HG03571 (cell line): ENCODE results near the gene HIVEP3.
A peak's percentile ranks its signal among the peaks of the same experiment; 100 is the strongest.

Source experiments
- ATAC-seq: cut with Tn5 transposase; IDR thresholded peaks from one replicate; pipeline ENCODE4 v1.9.1; 2021; ENCODE audit not compliant: unreplicated experiment

The HIVEP3 gene

DNA sequence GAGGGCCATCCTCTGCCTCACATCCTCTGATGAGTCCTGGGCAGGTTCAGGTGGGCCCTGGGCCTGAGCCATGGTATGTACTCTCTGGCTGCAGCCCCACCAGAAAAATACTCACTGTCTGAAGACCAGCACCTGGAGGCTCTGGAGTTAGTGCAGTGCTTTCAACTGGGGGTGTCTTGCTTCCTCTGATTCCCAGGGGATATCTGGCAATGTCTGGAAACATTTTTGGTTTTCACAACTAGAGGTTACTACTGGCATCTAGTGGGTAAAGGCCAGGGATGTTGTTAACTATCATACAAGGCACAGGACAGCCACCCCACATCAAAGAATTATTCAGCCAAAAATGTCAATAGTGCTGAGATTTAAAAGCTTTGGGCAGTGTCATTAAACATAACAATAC is 152.7 kb downstream of the HIVEP3 start:
- no peak for ATAC-seq

DNA sequence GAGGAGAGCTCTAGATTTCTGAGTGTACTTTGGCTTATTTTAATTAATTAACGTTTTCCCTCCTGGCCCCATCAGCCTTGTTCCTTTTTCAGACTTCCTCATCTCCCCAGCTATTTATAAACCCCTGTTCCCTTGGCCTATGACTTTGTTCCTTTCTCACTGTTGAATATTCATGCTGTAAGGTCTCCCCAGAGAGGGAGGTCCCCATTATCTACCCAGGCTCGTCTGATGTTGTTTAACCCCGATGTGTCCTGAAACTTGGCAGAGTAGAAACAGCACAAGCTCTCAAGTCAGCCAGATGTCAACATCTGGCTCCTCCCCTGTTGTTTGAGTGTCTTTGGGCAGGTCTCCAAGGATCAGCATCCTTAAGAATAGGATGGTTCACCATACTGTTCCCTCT is 153.6 kb downstream of the HIVEP3 start:
- no peak for ATAC-seq

DNA sequence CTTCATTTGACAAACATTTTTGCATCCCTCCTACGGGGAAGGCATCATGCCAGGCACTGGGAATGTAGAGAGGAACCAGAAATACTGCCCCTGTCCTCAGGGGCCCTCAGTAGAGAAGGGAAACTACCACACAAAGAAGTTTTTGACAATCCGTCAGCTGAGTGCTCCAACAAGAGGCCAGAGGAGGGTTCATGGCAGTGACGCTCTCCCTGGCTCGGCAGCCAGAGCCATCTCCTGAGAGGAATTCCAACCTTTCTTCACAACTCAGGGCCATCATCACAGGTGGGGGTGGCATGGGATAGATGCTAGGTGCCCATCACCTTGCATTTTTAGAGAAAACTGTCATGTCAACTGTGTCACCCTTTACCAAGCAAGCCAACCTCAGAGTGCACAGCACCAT is 154.1 kb downstream of the HIVEP3 start:
- no peak for ATAC-seq

DNA sequence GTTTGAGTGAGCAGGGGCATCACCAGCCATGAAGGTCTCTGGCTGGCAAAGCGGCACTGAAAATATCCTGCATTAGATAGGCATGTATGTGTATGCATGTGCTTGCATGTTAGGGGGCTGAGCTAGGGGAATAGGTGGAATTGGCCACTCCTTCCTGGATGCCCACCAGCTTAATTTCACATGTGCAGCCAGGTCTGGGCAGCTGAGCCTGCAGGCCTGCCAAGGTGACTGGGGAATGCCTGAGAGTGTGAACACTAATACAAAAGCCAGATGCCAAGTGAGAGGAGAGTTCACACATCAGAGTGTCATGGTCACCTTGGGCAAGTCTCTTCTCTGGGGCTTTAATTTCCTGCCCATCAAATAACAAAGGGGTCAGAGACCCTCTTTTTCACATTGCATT is 155.9 kb downstream of the HIVEP3 start:
- no peak for ATAC-seq

DNA sequence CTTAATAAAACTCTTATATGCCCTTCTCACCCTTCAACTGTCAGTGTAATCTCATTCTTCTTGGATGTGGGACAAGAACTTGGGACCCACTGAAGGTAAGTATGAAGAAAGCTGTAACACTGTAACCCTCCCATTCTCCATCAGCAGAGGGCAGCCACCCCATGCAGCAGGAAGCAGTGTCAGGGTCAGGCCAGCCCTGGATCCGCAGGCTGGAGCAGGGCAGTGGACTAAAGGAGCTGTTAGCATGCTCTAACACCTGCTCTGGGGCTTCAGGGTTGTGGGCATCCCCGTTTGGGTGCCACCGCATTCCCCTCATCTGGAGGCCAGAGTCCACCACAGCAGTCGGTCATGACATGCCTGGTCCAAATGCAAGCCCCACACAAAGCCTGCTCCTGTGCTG is 156.5 kb downstream of the HIVEP3 start:
- no peak for ATAC-seq

DNA sequence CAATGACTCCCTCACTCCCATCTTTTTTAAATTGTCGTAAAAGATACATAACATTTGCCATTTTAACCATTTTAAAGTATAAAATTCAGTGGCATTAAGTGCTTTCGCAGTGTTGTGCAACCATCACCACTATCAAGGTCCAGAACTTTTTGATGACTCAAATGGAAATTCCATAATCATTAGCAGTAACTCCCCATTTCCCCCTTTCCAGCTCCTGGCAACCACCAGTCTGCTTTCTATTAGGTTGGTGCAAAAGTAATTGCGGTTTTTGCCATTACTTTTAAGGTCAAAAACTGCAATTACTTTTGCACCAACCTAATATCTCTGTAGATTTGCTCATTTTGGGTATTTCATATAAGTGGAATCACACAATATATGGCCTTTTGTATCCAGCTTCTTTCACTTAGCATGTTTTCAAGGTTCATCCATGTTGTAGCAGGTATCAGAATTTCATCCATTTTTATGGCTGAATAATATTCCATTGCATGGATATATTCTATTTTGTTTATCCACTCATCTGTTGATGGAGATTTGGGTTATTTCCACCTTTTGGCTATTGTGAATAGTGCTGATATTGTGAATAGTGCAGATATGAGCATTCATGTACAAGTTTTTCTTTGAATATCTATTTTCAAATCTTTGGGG is 159.7 kb downstream of the HIVEP3 start:
- no peak for ATAC-seq

DNA sequence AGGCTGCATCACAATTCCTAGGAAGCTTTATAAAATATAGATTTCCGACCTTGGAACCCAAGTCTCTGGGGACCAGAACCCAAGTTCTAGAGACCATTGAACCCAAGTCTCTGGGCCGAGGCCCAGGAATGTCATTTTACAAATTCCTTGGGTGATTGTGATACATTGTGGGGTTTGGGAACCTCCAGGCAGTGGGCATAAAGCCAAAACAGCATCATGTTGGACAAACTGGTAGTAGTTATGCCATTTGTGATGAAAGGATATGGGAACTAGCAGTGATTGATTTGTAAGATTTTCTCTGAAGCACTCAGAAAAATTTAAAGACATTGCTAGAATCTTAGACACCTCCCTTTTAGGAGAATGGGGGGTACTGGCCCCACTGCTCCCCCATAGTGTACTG is 160.2 kb downstream of the HIVEP3 start:
- no peak for ATAC-seq

DNA sequence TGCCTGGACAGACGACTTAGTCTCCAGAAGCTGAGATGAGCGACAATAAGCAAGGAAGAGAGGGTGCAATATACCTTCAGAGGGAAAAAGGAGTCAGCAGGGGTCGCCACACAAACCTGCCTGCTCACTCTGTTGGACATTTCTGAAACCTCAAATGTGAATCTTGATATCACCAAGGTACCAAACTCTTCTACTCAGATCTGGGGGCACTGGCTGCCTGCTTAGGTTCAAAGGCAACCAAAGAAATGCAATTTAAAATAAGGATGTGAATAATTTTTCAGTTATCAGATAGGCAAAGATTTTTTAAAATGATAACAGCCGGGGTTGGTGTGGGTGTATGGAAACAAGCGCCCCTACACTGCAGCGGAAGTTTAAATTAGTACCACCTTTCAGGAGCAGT is 164.2 kb downstream of the HIVEP3 start:
- ATAC-seq = no peak

DNA sequence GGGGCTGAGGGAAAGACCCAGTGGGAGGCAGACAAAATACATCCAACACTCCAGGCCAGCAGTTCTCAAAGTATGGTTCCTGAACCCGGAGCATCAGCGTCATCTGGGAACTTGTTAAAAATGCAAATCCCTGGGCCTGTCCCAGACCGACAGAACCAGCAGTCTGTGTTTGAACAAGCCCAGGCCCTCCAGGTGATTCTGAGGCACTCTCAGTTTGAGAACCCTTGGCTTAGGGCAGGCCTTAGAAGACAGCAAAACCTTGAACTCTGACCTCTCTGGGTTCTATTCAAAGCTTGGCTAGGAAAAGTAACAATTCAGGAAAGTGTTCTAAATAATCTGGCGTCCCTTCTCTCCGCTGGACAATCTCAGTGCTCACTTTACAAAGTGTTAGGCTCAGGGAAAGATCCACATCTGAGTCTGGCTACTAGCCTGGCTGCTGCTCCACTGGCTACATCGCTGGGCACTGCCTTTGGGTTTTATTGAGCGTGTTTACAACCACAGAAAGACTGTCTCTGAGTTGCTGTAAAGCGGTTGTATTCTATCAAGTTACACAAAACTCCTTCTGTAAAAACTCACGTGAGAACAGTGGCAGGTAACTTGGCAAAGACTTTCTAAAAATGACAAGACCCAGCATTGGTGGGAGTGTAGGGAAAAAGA is 166.1 kb downstream of the HIVEP3 start:
- no peak for ATAC-seq

DNA sequence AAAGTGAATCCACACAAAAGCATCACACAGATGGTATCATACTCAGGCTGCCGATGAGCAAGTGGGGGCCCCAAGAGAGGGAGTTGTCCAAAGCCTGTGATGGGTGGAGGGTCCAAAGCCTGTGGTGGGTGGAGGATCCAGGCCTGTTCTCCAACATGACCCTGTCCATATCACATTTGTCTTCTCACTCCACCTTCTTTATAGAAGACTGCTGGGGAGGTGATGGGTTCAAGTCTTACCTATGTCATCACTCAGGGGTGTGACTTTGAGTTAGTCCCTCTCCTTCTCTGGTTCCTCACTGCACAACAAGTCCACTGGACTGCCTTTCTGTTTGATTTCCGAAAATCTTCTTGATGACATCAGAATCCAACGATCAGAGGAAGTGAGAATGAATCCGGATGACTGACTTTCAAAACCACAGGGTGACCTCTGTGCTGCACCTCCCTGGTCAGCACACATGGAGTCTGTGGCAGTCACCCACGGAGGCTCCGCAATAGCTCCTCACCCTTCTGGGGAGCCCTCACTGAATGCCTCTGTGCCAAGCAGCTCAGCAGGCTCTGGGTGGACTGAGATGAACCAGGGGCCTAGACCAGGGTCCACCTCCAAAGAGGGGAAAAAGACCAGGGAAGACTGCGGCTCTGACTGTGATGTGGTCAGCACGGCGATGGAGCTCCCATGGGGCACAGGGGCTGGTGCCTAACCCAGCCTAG is 166.8 kb downstream of the HIVEP3 start:
- ATAC-seq = peak; percentile 25

DNA sequence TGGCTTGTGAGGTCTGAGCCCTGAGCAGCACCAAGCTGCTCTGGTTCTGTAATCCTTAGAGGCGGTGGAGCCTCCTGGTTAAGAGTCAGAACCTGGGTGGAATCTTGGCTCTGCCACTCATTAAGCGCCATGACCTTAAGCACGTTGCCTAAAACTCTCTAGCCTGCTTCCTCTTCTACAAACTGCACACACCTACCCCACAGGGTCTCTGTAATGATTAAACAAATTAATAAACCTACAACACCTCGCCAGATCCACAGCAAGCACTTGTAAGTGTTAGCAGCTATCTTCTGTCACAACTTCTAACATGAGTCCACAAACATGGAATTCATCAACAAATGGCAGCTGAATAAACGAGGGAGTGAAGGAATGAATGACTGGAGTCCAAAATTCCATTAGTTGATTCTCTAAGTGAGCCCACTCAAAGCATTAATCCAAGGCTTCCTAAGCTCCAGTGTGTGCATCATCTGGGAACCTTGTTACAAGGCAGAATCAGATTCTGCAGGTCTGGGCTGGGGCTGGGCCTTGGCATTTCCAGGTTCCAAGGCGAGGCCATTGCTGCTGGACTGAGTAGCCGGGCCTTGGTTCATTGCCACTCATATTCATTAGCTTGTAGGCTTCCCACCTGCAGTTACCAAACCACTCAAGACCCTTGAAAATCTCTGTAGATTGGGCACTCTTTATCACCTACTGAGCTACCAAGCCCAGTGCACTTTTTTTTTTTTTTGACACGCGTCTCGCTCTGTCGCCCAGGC is 168.6 kb downstream of the HIVEP3 start:
- no peak for ATAC-seq

DNA sequence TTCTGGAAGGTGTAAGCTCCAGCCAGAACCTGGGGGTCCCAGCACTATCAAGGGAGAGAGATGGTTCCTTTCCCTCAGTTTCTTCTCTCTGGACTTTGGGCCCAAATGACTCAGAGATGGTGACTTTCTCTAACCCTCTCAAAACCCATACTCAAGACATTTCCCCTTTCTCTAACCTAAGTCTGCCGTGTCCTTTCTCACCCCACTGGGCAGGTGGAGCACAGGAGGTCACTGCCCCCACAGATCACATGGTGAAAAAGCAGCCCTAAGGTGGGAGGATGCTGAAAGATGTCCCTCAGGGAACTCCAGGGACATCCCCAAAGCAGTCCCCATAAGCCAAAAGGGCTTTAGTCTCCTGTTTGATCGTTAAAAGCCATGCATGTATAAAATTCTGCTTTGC is 173.7 kb downstream of the HIVEP3 start:
- ATAC-seq = no peak

DNA sequence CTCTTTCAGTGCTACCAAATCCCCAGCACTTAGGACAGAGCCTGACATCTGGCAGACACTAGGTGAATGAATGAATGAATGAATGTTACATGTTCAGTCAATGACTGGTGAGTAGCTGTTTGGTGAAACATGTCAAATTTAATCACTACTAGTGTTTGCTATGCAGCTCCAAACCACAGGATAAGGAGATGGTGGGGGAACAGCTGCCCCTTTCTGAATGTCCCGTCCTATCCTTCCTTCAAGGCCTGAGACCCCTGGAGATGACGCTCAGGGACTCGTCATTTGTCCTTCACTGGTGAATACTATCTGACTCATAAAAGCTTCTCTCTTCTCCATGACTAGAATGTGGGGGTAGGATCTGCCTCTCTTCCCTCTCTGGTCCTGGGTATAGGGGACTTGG is 175.4 kb downstream of the HIVEP3 start:
- no peak for ATAC-seq

DNA sequence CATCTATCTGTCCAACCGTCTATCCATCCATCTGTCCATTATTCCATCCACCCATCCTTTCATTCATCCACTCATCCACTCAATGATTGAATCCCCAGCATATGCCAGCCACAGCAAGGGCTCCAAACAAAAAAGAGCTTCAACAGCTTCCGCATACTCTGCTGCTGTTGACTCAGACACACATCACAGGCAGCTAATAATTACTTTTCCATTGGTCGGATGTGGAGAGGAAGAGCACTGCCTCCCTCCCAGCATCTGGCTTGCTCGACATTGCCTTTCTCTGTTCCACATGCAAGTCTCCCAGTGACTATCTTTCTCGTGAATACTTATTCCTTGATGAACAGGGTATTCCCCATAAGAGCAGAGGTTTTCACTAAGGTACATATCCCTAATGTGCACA is 176.5 kb downstream of the HIVEP3 start:
- no peak for ATAC-seq

DNA sequence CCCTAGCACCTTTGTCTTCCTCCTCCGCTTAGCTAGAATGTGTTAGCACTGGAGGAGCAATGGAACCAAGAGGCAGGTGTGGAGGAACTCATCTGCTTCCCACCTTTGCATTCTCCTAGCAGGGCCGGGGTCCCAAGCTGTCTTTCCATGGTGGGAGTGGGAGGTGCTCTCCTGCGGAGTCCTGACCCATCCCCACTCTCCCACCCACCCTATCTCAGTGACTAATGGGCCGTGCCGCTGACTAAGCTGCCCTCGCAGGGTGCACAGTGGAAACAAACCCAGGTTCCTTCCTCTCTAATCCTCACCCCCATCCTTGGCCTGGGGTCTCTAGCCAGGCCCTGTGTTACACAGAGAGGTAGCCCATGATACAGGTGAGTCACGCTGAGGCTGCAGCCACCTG is 177.5 kb downstream of the HIVEP3 start:
- ATAC-seq = no peak

DNA sequence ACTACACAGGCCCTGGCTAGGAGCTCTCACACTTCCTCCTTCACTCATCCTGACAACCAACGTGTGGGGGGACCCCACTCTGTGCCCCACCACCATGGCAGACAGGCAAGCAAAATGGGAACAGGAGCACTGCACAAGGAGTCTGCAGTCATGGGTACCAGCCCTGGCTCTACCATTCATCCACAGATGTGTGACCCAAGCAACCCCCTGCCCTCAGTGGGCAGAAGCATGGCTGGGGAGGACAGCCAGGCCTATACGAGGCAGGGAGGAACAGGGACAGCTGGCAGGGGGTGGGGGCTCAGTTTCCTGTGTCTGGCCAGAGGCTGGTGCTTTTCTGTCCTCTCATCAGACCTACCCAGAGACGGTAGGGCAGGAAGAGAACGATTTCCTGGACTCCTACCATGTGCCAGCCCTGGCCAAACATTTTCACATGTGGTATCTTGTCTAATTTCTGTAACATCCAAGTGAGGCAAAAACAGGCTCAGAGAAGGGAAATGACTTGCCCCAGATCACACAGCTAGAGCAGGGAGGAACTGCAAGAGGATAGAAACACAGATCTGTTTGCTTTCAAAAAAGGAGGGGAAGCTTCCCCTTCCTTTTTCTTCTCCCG is 178.0 kb downstream of the HIVEP3 start:
- ATAC-seq = no peak

DNA sequence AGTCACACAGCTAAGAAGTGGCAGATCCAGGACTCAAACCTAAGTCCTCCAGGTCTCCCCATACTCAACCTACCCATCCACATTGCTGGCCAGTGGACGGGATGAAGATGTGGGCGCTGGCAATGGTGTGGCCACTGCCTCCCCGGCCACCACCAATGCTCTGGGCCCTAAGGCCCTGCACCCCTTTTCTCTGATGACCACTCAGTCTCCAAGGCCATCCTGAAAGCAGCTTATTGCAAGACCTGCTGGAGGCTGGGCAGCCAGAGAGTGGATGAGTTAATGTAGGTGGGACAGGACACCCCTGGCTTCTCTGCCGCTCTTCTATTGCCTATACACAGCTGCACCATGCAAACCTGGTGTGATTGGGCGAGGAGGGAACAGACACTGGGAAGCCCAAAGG is 178.7 kb downstream of the HIVEP3 start:
- ATAC-seq = no peak

DNA sequence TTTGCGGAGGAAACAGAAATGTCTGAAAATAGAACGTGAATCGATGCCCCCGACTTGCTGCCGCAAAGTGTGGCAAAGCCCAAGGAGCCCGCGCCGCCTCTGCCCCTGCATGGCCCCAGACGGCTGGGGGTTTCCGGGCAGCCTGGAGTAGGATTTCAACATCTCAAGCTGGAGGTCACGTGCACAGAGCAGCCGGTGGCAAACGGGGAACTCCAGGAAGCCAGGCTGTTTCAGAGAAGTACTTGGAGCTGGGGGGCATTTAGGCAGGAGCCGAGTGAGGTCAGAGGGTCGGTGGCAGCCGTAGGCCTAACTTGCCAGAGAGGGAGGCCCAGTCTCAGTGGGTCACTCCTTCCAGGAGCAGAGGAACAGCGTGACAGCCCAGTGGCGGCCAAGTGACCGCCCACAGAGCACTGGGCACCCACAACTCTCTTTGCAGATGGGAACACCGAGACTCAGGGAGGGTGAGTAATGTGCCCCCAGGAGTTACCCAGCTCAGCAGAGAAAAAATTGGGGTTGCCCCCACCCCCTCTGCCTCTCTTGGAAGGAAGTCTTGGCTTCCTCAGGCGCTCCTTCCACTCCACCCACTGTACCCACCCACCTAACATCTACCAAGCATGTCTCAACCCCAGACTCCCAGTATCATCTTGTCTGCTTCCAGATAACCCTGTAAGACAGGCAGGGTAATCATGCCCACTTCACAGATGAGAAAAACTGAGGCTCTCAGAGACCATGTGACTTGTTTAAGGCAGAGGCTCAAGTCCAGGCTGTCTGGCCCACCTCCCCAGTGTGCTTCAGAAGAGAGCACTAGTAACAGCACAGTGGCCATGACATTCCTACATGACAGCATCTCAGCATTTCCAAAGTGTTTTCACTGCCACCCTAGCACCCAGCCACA is 179.4 kb downstream of the HIVEP3 start:
- ATAC-seq = peak; percentile 51

DNA sequence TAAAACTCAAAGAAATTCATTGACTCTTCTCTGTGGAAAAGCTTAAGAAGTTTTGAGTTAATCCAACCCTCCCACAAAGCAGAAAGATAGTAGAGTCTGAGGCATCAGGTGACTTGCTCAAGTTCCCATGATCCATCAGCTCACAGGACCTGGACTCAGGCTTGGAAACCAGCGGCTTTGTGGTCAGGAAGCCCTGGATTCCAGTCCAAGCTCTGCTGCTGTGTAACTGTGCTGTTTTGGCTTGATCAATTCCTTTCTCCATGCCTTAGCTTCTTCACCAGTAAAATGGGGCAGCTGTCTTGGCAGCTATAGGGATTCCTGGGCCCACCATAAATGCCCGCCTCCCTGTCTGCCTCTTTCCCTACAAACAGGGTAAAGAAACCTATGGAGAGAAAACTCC is 180.2 kb downstream of the HIVEP3 start:
- no peak for ATAC-seq

DNA sequence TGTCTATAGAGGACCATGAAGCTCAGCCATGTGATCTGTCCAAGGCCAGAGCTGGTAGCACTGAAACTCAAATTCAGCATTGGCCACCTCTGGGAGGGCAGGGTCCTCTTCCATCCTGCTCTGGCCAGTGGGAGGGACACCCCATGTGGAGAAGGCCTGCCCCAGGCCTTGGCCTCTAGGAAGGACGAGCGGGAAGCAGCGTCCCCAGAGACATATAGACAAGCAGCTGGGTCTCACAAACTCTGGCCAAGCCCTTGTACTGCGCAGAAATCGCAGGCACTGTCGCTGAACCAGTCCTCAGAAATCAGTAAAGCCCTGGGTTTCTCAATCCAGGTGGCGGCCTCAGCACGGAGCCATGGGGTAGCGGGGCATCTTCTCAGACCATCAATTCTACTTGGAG is 180.7 kb downstream of the HIVEP3 start:
- ATAC-seq = no peak
